GM19238 (cell line): ENCODE results near the gene SOX30.

ENCODE experiments used
- DNase-seq: peaks from one replicate; pipeline ENCODE4 v3.0.0; 2011; ENCODE audit warnings: low spot score; ENCODE audit not compliant: insufficient read length

SOX30 gene

DNA sequence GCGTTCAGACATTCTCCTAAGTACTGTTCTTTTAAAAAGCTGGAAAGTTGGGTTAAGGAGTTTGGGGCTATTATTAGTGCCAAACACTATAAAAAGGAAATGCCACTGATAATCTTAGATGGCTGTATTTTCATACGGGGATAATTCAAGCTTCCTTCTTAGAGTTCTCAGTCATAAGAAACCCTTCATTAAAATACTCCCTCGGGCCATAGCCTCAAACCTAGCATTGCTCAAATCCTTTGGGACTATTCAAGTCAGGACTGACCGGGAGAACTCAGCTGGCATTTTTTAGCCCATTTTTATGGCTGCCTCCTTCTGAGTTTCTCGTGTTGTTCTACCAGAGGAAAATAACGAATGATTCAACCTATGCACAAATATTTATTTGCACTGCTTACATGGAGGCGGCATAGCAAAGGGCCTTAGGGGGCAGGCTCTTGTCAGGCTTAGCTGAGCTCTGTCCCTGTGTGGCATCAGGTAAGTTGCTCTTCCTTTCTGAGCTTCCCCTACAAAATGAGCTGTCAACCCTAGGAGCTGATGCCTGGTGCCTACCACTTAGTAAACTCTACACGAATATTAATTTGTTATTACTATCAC lies 43.2 kb downstream of the SOX30 start:
- no peak for DNase-seq

DNA sequence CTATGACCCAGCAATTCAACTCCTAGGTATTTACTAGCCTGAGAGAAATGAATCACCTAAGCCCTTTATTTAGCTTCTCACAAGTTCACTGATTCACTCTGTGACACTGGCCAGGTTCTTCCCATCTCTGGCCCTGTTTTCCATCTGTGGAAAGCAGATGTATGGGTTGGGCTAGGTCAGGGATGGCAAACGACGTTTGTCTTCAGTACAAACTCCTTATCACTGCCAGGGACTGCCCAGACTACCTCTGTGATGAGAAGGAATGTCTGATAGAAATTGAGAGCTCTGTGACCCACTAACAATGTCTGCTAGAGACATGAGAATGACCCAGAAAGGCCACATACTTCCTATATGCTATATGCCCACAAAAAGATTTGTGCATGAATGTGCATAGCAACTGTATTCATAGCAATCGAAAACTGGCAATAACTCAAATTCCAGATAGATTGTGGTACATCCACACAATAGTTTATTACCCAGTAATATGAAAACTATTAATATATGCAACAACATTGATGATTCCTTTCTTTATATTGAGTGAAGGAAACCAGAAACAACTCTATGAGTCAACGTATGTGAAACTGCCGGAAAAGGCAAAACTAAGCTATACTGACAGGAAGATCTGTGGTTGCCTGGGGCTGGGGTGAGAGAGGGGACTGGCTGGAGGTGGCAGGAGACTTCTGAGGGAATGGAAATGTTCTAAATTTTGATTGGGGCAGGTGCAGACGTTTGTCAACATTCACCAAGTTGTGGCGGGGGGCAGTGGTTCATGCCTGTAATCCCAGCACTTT lies 44.7 kb downstream of the SOX30 start:
- DNase-seq = no peak

DNA sequence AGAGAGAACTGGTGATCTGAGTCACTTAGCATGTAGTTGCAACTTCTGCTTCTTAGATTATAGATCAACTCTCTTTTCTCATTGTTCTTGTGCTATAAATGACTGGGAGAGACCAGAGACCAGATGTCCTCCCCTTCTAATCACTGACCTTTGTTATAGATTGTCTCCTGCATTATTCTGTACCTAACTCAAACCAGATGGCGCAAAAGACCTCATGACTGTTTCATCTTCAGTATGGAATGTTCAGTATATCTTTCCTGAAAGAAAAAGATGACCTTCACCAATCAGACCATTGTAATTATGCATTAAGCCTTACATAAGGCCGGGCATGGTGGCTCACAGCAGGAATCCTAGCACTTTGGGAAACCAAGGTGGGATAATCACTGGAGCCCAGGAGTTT lies 46.2 kb downstream of the SOX30 start:
- DNase-seq = no peak

DNA sequence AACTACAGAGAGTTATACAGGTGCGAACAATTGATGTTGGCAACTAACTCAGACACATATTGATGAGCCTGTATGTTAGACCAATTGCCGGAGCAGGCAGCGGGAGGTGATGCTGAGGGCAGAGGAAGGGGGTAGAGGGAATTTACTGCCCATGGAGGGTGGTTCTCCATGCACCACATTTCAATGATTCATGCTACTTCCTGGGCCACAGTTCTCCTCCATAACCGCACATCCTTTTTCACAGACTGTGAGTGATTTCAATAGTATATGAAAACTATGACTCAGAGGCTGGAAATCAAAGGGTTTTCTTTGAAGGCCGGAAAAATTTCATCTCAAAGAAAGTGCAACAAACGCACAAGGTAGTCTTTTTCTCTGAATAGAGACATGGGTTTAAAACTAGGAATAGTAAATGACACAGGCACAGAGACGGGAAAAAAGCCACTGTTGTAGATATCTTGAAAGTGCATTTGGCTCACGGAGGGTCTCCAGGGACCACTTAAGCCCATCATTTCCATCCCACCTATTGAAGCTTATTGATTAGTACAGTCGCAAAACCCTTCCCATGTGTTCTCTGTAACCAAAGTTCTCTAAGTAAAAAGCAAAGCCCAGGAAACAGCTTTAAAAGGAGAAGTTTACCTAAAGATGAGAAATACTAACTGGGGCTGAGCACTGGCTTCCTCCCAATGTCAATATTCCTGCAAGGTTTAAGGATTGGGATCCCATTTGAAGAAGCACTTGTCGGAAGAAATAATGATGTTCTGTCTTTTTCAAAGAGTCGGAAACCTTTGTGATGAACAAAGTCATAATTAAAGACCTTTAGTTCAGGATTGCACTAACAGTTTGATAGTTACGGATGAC lies 48.7 kb downstream of the SOX30 start:
- no peak for DNase-seq

DNA sequence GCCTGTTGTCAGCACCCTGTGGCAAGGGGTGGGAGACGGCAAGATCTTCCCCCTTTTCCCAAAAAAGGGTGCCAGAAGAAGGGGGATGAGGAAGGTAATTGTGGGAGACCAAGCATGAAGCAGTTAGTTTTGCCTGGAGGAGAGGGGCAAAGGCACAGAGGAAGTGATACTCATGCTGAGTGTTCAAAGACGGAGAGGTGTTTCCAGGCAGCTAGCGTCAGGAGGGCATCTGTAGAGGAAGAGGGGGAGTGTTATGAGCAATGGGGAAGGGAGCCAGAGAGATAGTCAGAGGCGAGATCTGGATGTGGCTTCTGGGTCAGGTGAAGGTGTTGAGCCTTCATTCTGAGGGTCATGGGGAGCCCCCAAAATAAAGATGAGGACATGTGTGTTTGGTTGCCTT lies 49.7 kb downstream of the SOX30 start:
- no peak for DNase-seq

DNA sequence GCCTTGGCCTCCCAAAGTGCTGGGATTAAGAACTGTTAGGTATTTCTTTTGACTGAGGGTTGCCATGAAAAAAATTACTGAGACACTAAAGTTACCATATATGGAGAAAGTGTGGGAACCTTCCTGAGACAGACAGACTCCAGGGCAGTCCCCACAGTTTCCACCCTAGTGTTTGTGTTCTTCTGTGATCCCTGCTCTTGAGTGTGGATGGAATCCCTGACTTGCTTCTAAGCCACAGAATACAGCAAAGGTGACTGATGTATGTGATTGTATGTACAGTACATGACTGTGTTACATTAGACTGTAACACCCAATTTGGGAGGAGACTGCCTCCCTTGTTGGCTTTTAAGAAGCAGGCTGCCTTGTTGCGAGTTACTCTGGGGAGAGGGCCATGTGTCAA lies 52.0 kb downstream of the SOX30 start:
- no peak for DNase-seq

DNA sequence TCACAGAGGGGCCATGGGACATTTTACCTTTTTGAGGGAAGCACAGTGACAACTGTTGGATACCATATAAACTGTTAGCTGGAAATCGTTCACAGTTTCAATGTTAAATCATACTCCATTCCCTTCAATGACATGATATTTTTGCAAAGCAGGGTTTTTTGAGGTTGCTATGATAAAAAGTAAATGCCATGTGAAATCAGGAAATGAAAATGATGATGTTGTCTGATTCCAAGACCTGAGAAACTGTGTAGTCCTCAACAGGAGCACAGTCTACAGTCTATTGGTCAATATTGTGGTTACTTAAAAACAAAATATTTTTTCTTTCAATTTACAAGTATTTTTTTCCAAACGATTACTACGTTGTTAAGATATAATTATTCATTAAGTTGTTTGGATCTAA lies 52.7 kb downstream of the SOX30 start:
- no peak for DNase-seq

DNA sequence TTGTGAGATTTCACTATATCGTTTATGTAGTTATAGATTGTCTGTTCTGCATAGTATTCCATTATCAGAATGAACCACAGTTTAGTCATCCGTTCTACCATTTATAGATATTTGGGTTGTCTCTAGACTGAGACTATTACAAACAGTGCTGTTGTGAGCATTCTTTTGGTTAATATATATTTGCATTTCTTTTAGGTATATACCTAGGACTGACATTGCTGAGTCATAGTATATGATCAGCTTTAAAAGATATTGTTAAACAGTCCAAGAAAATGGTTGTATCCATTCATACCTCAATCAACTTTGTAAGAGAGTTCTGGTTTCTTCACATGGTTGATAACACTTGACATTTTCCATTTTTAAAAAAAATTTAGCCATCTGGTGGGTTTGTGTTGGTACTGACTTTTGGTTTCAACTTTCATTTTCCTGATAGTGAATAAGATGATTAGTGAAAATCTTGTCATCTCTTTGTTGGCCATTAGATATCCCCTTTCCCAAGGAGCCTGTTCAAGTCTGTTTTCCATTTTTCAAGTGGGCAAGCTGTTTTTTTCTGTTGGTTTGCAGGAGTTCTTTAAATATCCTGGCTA lies 53.8 kb downstream of the SOX30 start:
- DNase-seq = no peak

DNA sequence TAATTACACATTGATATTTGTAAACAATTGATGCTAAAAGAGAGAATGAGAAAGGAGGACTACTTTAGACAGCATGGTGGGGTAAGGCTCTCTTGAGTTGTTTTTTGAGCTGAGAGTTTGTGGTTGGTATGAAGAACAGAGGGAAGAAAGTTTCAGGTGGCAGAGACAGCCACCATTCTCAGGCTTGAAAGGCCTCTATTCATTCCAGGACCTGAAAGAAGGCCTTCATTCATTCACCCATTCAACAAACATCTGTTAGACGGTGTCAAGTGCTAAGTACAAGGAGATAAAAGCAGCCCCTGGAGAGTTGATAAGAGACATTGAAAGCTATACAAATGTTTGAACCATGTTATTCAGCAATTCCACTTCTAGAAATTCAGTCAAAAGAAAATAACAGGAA lies 55.0 kb downstream of the SOX30 start:
- DNase-seq = no peak

DNA sequence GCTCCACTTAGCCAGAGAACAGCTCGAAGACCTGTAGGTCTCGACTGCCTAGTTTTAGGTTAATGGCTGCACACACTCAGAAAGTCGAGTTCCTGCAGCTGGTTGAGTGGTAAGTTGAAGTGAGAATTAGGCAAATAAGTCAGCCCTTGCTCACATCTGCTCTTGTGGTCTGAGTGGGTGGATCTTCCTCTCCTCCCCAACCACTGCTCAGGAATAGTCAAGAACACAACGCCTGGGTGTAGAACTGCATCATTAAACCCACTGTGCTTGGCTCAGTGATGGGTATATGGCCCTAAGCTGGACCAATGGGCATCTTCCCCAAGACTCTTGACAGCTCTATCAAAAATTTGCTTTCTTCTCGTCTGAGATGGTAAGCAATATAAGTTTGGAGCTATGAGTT lies 55.8 kb downstream of the SOX30 start:
- no peak for DNase-seq

DNA sequence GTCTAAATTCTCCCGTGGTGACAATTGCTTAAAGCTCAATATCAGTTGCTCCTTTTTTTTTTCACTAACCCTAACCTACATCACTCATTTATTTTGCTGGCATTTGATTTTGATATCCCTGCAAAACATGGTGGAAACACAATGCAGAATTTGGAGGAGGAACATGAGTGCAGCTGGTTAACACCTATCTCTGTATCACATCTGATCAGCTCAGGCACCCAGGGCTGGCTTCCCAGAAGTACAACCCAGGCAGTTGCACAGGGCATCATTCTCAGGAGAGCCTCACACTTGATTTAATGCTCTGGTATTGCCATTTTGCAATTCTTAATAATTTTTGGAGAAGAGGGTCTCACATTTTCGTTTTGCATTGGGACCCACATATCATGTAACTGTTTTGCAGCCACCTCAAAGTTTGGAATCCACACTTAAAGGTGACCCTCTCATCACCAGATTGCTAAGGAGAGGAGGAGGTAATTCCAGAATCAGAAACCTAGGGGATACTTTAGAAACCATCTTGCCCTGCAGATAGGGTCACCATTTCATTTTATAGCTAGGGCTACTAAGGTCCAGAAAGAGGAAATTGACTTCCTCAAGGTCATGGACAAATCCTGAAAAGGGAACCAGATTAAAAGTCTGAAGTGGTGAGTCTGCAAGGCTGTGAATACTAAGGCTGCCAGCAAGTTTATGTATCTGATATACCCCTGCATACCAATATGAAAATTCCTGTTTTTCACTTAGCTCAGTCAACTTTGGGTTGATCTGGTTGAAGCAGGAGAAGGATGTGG lies 57.4 kb downstream of the SOX30 start:
- DNase-seq = no peak

DNA sequence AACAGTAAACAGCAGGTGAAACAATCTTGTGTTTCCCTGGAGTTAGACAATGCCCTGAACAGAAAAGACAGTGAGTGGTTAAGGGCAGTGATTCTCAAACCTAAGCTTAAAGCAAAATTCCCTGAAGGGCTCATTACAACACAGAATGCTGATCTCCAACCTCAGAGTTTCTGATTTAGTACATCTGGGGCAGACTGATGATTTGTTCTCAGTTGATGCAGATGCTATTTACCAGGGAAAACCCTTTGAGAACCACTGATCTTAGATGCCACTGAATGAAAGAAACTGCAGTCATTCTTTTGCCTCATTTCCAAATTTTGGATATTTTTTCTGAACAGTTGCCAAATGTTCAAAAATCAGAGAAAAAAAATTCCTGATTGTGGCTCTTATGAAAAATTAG lies 58.0 kb downstream of the SOX30 start:
- DNase-seq = no peak

DNA sequence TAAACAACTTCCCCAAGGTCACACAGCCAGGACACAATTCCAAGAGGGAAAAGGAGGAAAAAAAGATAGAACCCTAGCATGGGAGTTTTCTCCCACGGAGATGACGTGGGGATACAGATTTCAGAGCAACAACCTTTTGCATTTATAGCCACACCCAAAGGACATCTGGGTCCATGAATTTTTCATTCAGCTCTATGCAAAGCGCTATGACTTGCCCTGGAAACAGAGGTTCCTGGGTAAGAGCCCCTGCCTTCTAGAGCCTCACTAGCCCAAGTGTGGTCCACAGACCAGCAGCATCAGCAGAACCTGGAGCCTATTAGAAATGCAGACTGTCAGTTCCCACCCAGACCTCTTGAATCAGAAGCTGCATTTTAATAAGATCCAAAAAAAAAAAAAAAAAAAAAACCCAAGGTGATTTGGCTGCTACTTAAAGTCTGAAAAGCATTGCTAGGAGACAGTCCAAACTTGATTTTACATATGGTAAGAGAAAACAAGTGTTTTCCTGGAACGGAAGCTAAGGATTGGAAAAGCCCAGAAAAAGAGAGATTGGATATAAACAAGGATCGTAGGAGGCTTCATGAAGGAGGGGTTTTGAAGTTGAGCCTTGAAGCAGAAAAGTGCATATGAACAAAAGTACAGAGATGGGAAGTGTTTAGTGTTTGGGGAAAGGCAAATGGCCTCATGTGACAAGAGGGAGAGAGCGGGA lies 59.0 kb downstream of the SOX30 start:
- DNase-seq = no peak

DNA sequence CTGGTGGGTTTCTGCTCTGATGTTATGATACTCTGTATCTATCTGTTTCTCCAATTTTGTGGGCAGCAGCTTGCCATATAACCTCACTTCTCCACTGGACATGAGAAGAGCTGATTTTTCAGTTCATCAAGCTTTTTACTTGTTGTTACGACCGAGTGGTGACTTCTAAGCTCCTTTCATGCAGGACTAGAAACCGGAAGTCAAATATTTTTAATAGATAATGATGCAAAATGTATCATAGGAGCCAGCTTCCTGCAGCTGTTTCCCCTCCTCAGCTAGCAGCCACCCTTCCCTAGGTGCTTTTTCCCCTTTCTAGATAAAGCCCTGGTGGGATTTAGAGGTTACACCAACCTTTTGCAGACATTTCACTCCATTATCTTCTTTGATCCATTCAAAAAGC lies 59.6 kb downstream of the SOX30 start:
- DNase-seq = no peak

DNA sequence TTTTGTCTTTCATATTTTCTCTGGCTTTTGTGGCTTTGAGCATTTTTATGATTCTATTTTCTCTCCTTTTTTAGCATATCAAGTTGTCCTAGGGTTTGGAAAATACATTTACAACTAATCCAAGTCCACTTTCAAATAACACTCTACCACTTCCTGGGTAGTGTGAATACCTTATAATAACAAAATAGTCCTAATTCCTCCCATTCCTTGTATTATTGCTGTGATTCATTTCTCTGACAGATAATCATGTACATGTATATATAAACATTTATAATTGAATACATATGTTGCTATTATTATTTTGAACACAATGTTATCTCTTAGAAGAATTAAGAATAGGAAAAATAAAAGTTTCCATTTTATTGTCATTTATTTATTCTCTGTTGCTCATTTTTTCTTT lies 61.8 kb downstream of the SOX30 start:
- DNase-seq = no peak

DNA sequence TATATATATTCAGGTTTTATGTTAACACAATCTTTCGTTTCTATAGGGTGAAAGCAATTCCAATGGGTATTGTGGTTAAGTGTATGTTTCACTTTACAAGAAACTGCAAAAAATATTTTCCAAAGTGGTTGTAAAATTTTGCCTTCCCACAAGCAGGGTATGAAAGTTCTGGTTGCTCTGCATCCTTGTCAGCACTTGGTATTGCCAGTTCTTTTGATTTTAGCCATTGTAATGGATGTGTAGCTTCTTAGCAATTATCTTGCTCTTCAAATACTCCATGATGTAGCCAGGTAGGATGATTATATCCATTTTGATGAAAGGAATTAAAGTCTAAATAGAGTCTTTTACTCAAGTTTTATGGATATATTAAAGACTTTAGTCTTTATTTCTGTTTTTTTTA lies 67.6 kb downstream of the SOX30 start:
- no peak for DNase-seq

DNA sequence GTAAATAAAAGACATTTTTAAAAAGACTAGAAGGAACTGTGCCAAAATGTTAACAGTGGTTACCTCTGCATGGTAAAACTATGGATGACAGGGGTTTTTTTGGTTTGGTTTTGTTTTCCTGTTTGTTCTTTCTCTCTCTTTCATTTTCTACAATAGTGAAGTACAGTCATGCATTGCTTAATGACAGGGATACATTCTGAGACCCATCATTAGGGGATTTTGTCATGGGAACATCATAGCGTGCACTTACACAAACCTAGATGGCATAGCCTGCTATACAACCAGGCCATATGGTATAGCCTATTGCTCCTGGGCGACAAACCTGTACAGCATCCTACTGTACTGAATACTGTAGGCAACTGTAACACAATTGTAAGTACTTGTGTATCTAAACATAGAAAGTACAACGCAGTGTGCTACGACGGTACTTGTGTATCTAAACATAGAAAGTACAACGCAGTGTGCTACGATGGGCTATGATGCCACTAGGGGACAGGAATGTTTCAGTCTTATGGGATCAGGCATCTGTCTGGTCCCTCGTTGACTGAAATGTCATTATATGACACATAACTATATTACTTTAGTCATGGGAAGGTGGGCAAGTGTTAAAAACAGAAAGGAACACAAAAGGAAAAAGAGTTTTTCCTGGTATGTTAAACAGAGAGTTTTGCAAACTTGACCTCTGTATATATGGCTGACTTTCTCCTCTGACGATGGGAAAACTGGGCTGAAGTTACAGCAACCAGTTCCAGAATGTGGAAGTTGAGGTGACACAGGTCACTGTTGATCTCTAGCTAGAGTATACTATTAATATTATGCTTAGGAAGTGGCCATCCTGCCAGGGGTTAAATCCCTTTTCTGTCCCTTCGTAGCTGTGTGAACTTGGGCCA lies 69.3 kb downstream of the SOX30 start:
- DNase-seq = no peak

DNA sequence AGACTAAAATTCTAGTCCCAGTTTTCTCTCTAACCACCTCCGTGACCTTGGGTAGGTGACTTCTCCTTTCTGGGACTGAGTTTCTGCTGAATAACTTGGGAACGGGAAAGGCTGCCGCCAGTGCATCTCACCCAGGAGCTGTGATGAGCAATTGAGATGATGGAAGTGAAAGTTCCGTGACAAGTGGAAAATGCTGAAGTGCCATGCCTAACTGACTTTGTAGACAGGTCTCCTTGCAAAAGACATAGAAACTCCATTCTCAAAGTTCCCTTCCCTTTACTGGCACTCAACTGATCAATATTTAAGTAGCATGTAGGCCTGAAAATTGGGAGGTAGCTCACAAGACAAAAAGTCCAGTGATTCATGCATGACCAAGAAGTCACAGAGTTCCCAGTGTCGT lies 70.3 kb downstream of the SOX30 start:
- no peak for DNase-seq

DNA sequence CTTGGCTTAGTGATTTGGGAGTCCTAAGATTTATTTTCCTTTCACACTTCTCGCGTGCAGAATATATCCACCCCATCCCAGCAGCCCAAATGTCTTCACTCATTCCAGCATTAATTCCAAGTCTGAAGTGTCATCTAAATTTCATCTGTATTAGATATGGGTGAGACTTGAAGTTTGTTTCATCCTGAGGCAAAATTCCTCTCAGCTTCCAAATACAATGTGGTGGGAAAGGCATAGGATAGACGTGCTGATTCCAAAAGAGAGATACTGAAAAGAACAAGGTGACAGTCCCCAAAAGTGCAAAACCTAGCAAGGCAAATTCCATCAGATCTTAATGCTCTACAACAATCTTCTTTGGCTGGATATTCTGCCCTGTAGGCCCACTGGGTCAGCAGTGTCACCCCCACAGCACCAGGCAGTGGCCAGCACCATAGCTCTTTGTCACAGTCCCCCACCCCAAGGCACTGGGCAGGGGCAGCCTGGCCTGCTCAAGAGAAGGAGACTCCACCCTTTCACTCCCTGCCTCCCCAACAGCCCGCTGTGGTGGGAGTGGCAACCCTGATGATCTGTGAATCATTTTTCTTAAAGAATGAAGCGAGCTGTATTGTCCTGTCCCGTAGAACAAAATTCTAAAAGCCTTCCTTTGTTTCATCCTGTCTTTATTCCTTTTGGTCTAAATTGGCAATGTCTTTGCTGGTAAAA lies 74.0 kb downstream of the SOX30 start:
- no peak for DNase-seq
